ENCODE results near the gene LMBR1. TPM values are rescaled to one million over a fixed set of nuclear protein-coding genes. Genes with fewer than 3 reads are reported as not detected.

Gene LMBR1
- total and polyA plus RNA-seq, 3 donors from 2014 or later: 73.3 to 219 (median 218) TPM

DNA sequence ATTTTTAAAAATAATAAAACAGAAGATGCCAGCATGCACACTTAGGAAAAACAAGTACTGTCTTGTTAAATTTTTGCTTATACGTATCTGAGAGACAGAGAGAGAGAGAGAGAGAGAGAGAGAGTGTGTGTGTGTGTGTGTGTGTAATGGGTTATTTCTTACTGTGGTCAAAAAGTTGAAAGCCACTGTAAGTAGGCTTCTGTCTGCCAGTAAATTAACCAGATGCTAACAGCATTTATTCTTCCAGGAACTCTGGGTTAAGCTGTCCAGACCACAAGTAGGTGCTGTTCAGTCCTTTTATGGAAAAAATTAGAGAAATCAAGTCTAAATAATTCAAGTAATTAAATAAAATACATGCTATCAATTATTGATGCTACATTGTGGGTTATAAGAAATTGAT is 212.7 kb downstream of the LMBR1 start:
- DNase-seq: no peak
- H3K4me1 ChIP-seq: no peaks in the 10 kb centered on the region
- no peaks in the 10 kb centered on the region for H3K27me3 ChIP-seq
- no peak overlapping the region for H3K27ac ChIP-seq
- no peak for TF ChIP-seq POLR2A (IDR thresholded peaks at IDR 0.05)
- TF ChIP-seq, protein P1, sequence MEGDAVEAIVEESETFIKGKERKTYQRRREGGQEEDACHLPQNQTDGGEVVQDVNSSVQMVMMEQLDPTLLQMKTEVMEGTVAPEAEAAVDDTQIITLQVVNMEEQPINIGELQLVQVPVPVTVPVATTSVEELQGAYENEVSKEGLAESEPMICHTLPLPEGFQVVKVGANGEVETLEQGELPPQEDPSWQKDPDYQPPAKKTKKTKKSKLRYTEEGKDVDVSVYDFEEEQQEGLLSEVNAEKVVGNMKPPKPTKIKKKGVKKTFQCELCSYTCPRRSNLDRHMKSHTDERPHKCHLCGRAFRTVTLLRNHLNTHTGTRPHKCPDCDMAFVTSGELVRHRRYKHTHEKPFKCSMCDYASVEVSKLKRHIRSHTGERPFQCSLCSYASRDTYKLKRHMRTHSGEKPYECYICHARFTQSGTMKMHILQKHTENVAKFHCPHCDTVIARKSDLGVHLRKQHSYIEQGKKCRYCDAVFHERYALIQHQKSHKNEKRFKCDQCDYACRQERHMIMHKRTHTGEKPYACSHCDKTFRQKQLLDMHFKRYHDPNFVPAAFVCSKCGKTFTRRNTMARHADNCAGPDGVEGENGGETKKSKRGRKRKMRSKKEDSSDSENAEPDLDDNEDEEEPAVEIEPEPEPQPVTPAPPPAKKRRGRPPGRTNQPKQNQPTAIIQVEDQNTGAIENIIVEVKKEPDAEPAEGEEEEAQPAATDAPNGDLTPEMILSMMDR (IDR thresholded peaks at IDR 0.05): no peak
- no peaks in the 10 kb centered on the region for H3K9me3 ChIP-seq
- 90 to 92% methylated on average over 1 of the region's 1 CpG for WGBS, 2 donors
- H3K4me3 ChIP-seq: no peak overlapping the region
- H3K36me3 ChIP-seq (ENCODE audit: low read depth, missing control alignments): no peaks in the 10 kb centered on the region
- intact Hi-C loops (cut with DNase I; ENCODE audit: low total_unique reads): no loop called here

DNA sequence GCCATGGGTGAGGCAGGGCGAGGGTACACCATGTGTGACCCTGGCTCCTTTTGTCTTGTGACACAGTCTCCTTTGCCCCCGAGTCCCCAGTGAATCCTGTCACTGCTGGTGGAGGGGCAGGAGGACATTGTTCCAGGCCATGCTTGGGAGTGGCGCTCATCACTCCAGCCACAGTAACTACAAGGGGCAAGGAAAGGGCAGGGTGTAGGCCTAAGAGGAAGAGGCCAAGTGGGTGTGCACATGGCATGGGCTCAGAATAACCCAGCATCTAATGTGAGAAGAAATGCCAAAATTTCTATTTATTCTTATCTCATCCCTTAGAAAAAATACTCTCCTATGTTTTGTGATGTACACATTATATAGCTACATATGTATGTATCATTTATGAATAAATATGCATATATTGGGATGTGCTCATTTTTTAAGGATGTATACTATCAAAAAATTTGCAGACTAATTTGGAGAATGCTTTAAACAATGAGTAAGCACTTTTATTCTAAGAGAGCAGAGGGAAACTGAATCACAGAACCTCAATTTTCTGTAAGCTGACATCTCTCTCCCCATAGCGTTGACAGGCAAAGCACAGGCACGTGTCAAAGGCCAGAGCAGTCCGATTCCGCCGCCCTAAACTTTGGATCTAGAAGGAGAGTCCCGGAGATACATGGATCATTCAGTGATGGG is 215.5 kb downstream of the LMBR1 start:
- TF ChIP-seq POLR2A (IDR thresholded peaks at IDR 0.05): no peak
- TF ChIP-seq, protein P1 (IDR thresholded peaks at IDR 0.05): no peak
- Histone ChIP-seq H3K36me3 (ENCODE audit: low read depth, missing control alignments) (no peaks in the 10 kb centered on the region), H3K27ac (no peak overlapping the region), H3K27me3 (no peaks in the 10 kb centered on the region), H3K4me3 (no peak overlapping the region), H3K9me3 (no peaks in the 10 kb centered on the region), H3K4me1 (no peaks in the 10 kb centered on the region)
- intact Hi-C loops (cut with DNase I; ENCODE audit: low total_unique reads): no loop called here
- 90 to 94% methylated on average over 9 of the region's 9 CpGs for WGBS, 2 donors
- DNase-seq: no peak

DNA sequence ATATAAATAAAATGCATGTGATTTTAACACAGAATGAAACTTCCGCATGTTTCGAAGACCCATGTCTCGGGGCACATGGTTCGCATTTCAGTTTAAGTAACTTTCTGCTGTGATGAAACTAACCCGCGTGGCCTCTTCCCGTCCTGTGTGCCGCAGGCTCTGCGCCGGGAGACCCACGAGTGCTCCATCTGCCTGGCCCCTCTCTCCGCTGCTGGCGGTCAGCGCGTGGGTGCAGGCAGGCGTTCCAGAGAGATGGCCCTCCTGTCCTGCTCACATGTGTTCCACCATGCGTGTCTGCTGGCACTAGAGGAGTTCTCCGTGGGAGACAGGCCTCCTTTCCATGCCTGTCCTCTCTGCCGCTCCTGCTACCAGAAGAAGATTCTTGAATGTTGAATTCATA is 216.7 kb downstream of the LMBR1 start:
- TF ChIP-seq POLR2A (IDR thresholded peaks at IDR 0.05): no peak
- TF ChIP-seq, protein P1 (IDR thresholded peaks at IDR 0.05): no peak
- Histone ChIP-seq H3K36me3 (ENCODE audit: low read depth, missing control alignments) (no peaks in the 10 kb centered on the region), H3K9me3 (no peaks in the 10 kb centered on the region), H3K4me3 (no peak overlapping the region), H3K27me3 (no peaks in the 10 kb centered on the region), H3K4me1 (no peaks in the 10 kb centered on the region), H3K27ac (no peak overlapping the region)
- intact Hi-C loops (cut with DNase I; ENCODE audit: low total_unique reads): no loop called here
- WGBS, 2 donors: 95% methylated on average over 18 to 19 of the region's 19 CpGs
- DNase-seq: no peak

DNA sequence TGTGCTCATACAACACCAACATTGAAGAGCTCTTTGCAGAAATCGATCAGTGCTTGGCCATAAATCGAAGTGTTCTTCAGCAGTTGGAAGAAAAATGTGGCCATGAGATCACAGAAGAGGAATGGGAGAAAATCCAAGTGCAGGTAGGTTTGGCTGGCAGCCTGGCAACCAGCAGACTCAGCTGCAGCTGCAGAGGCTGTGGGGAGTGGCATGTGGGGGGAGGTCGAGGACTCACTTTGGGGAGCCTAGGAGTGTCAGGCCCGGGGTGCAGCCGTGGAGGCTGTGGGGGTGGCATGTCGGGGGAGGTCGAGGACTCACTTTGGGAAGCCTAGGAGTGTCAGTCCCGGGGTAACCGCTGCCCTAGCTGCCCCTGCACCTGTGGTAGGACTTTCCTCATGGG is 217.3 kb downstream of the LMBR1 start:
- H3K4me3 ChIP-seq: no peak overlapping the region
- no peak for TF ChIP-seq POLR2A (IDR thresholded peaks at IDR 0.05)
- TF ChIP-seq, protein P1 (IDR thresholded peaks at IDR 0.05): no peak
- no peaks in the 10 kb centered on the region for H3K9me3 ChIP-seq
- no peaks in the 10 kb centered on the region for H3K27me3 ChIP-seq
- no peak for DNase-seq
- no peaks in the 10 kb centered on the region for H3K36me3 ChIP-seq (ENCODE audit: low read depth, missing control alignments)
- no peaks in the 10 kb centered on the region for H3K4me1 ChIP-seq
- intact Hi-C loops (cut with DNase I; ENCODE audit: low total_unique reads): no loop called here
- H3K27ac ChIP-seq: no peak overlapping the region
- 78 to 81% methylated on average over 9 of the region's 9 CpGs for WGBS, 2 donors

DNA sequence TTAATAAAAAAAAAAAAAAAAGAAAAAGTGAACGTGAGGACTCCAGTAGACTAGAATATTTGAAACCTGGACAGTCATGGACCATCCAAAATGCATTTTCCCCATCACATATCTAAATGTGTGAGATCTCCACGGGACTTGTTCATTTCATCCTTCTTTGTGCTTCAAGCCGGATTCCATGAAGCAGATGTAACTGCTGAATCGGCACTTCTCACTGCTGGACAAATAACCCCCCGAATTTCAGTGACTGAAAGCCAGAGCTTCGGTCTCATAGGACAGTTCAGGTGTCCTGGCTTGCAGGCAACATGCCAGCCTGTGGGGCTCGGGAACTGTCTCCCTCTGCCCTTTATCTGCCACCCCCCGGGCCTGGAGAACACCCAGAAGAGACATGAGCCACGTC is 219.1 kb downstream of the LMBR1 start:
- intact Hi-C loops (cut with DNase I; ENCODE audit: low total_unique reads): no loop called here
- Histone ChIP-seq H3K27me3 (no peaks in the 10 kb centered on the region), H3K9me3 (no peaks in the 10 kb centered on the region), H3K36me3 (ENCODE audit: low read depth, missing control alignments) (no peaks in the 10 kb centered on the region), H3K4me1 (no peaks in the 10 kb centered on the region), H3K4me3 (no peak overlapping the region), H3K27ac (no peak overlapping the region)
- 74 to 79% methylated on average over 9 of the region's 9 CpGs for WGBS, 2 donors
- TF ChIP-seq POLR2A (IDR thresholded peaks at IDR 0.05): no peak
- TF ChIP-seq, protein P1 (IDR thresholded peaks at IDR 0.05): no peak
- no peak for DNase-seq

Data from testis (tissue), 3 donors.